GM18520 (cell line): Measurements from ENCODE around the gene PNCK.
"Not testable (repeated sequence)": the region's sequence is repeated elsewhere in the genome, so short reads cannot be mapped to it uniquely, and the experiment has no call there.

ENCODE experiments used
- ATAC-seq: cut with Tn5 transposase; IDR thresholded peaks from one replicate; pipeline ENCODE4 v1.9.1; 2021; ENCODE audit not compliant: unreplicated experiment

Gene PNCK

DNA sequence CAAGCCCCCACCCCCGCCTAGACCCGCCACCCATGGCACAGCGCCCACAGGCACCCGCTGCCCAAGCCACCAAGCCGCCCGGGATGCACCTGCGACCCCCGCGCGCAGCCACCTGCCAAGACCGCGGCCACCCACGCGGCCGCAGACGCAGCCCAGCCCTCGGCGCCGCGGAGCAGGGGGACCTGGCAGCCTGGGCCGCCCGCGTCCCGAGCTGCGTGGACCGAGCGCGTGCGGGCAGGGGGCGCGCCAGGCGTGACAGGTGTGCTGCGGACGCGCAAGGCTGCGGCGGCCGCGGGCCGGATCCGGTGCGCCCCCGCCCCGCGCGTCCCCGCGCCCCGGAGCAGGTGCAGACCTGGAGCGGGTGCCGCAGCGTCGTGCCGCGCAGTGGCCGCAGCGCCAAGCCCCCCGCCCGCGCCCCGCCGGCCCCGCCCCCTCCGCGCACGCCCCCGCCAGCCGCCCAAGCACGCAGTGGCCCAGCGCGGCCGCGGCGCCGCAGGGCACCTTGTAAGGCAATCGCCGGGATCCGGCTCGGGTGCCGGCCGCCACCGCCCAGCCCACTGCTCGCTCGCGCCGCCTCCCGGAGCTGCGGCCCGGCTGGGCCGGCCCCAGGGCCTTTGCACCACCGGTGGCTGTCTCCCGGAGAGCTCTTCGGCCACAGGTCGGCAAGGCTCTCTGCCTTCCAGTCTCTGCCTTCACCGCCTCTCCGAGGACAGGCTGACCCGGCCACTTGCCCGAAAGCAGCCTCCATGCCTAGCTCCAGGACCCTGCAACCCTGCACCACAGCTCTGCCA lies at the start of gene PNCK:
Gene PNCK (minus strand): TSS at position 386 of the 791 bp plus-strand sequence. CDS start 737 bp downstream, outside the sequence.
- no peak for ATAC-seq

DNA sequence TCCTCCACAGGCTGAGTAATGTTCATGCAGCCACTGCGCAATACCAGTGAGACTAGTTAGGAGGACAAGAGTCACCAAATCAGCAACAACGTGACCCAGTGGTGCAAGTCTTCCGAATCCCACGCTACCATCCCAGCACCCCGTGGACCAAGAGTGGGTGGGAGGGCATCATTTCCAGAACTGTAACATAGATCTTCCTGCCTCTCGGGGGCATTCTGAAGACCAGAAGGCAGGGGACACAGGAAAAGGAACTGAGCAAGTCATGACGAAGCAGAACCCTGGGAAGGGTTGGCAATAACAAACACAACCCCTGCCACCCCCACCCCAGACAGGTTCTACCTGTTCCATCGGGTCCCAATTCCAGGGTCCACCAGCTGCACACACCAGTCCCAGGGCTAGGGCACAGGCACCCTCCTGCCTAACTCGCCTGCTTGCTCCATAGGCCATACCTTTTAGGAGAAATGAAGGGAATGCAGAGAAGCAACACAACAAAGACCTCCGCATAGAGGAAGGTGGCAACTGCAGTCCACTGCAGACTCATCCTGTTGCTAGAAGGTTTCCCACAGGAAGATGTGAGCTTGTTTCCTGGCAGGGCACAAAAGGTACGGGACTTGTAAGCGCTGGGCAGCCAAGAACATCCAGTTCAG lies 49.2 kb upstream of the PNCK start:
- ATAC-seq: no peak

DNA sequence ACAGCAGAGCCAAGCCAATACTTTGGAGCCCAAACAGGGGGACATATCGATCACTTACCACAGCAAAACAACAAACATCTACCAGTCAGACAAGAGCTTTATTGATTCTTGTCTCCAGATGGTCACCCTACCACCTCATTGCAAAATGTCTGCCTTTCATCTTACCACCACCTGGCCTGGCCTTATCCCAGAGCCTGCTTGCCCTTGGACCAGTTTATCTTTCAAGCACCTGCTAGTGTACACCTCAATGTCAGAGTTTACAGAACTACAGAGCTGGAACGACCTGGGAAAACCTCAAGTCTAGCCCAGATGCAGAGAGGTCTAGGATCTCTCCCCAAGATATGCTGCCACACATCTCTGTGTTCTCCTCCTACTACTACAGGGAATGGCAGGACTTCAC lies 46.1 kb upstream of the PNCK start:
- ATAC-seq: no peak

DNA sequence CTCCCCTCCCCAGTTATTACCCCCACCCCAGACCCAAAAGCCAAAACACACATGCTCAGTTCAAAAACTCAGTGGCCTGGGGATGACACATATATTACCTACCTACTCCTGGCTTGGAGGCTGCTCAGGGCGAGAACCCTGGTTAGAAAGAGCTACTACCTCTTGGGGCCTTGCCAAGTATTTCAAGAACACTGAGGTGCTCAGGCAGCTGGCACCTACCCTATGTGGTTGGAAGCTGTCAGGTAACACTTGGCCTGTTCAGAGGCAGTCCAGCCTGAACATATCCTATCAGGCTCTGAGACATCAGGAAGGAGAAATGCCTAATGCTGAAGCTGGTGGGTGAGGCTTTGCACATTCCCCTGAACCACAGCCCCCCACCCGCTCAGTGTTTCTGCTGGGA lies 45.6 kb upstream of the PNCK start:
- ATAC-seq: no peak

DNA sequence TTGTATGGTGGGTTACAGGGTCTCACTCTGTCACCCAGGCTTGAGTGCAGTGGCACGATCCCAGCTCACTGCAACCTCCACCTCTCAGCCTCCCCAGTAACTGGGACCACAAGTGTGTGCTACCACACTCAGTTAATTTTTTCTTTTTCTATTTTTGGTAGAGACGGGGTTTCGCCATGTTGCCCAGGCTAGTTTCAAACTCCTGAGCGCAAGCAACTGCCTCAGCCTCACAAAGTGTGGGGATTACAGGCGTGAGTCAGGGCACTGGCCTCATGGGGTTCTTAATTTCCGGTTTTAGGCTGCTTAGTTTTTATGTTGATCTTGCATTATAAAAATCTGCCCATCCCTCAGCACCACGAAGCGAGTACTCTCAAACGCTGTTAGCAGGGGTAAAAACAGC lies 43.8 kb upstream of the PNCK start:
- ATAC-seq: no peak

DNA sequence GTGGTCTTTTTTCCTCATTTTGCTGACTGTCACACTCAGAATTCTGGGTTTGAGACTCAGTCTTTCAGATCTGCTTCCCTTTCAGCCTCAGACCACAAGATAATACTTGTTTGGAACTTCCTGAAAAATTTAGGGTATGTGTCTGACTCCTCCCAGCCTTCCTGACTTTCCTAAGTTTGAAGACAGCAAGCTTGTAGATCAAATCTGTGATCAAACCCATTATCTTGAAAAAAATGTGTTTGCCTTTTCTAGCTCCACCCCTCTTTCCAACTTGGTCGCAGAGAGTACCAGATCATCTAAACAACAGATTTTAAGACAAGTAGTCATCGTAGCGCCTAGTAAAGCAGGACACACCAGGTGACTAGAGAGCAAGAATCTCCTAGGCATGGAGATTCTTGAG lies 40.6 kb upstream of the PNCK start:
- no peak for ATAC-seq

DNA sequence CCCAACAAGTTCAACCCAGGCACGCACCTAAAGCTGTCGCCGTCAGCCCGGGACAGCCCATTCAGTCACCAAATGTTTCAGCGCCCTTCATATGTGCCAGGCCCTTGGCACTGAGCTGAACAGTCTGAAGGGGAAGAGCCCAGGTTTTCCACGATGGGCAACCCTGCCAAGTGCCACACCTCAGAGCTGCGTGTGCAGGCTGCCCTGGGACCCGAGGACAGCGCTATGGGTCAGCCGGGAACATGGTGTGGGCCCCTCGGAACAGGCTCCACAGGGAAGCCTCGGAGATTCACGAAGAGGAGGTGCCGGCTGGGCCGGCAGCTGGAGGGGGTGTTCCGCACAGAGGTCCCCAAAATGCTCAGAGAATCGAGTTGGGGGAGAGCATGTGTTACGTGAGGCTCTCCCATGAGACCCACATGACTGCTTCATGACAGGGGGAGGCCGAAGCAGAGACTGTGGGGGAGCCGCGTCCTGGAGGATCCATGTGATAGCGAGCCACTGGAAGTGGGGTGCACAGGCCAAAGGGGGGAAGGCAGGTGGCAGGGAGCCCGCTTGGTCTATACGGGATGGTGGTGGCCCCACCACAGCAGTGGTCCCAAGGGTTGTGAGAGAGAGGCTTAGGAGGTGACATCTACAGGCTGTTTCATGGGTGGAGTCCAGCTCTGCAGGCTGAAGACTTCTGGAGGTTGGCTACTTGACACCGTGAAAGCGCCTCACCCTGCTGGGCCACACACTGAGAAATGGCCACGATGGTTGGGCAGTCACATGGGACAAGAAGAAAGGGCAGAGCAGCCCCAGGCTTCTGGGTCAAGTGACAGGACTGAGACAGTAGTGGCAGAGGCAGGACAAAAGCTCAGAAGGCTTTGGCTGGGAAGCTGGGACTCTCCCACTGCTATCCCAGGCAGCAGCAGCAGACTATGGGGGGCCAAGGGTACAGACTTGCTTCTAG lies 36.4 kb upstream of the PNCK start:
- ATAC-seq: no peak

DNA sequence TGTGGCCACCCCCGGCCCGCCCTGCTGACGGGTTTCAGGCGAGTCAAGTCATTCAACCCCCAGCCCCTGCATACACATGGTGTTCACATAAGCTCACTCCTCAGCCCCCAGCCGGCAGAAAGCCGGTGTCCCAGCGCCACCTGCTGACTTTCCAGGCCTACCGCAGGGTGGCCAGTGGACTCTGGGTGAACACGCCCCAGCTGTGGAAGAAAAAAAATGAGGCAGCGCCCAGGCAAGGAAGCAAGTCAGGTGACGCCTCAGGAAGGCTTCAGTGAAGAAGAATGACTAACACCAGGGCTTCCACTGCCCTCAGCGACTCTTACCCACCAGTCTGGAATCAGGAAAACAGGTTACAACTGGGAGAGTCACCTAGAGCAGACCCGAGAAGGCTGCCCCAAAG lies 34.8 kb upstream of the PNCK start:
- no peak for ATAC-seq

DNA sequence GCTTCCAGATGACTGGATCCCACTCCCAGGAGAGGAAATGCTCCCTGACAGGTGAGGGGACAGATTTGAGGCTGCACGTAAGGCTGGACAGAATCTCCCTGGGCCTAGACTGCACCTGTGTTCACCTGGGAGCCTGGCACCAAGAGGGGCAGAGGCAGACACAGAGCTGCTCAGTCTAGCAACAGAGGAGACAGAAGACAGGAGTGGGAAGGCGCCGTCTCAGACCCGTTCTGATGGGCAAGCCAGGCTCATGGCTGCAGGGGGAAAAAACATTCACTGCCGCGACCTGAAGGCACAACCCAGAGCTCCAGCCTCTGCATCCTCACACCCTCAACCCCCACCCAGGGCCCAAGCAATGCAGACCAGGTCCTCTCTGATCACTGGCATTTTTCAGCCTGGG lies 33.8 kb upstream of the PNCK start:
- no peak for ATAC-seq

DNA sequence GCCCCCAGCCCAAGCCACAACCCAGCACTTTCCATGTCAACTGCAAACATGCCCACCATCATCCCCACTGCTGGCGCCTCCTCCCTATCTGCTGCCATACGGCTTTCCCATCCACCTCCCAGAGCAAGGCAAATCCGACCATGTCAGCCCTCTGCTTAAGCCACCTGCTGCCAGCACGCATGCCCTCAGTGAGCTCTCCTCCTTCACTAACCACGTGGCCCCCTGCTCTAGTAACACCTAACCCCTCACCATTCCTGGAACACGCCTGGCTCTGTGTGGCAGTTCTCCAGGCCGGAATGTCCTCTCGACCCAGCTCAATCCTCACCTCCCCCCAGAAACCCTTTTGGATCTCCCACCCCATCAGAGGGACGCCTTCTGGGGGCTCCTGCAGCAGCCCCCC lies 33.2 kb upstream of the PNCK start:
- no peak for ATAC-seq

DNA sequence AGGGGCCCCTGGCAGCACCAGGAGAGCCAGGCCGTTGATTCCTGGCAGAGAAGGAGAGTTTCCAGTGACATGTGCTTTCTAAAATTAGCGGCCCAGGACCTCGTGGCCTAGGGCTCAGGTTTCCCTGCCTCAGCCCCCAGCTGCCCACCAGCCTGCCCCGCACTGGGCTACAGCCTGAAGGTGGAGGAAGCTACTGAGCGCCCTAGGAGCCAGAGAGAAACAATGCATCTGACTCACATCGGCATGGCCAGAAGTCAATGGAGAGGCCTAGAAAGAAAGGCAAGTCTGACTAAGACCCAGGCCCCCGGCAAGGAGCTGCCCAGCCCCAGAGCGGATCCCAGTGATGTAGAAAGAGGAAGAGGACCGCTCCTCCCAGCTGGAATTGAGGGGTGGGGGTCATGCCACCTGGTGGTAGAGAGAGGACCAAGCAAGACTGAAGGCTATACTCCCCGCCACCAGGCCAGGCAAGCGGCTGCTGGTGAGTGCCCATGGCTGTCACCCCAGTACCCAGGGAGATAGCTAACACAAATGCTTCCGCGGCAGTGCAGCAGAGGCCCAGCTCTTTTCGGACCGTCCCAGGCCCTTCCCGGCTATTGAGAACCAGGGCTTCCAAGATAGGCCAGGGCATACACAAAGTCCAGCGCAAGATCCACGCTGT lies 31.9 kb upstream of the PNCK start:
- not testable (repeated sequence) for ATAC-seq

DNA sequence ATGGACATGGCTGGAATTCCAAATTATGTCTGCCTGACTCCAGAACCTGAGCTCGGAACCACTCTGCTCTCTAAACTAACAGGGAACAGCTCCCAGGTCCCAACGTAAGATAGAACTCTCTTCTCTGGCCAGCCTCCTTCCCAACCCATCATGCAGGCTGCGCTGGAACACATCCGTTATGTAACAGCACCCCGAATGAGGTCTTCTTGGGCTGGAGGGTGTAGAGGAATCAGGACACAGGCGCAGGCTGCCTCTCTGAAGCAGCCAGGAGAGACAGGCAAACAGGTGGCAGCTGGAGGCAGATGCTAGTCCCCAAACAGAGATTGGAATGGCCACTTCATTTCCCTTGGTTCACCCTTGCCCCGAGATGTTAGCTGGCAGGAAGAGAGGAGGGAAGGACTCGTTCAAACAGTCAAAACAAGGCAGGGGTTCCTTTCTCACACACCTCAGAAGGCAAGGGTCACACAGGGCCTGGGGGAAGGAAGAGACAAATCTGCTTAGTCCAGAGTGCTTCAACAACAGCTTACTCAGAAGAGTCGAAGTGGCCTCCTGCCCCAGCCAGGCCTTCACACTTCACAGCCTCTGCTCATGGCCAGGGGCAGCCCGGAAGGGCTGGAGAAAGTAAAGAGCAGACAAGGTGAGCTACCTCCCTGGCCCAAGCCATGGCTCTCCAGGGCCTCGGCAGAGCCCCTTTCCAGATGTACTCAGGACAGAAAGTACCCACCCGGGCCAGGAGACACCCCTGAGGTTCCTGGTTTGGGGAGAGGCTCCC lies 31.2 kb upstream of the PNCK start:
- ATAC-seq: not testable (repeated sequence)

DNA sequence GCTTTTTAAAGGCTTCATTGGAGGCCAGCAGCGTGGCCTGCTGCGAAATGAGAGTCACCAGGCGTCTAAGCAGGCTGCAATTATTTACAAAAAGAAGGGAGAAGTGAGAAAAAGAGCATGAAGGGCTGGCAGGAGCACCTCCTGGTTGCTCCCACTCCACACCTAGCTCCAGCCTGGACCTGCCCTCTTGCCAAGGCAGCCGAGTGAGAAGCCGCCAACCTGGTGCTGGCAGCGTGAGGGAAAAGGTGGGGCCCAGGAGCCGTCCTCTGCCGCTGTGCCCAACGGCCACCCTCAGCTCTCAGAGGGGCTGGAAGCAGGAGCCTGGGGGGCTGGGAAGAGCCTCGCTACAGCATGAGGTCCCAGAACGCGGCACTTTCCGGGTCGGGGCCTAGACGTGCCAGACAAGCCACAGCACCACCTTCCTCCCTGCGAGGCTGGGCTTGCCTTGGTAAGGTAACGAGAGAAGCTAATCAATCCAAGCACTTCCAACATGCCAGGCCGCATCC lies 30.5 kb upstream of the PNCK start:
- no peak for ATAC-seq

DNA sequence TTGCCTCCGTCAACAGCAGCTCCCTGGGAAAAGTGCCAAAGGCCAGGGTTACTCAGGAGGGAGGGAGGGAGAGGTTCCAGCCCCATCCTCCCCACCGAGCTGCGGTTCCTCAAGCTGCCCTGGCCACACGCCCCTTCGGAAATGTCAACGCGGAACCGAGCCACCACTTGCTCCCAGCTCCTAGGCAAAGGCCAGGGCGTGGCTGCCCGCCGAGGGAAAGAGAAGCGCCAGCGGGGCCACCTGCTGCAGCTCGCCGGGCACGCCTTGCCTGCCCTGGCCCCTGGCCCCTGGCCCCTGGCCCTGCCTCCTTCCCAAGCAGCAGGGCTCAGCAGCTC lies 29.4 kb upstream of the PNCK start:
- no peak for ATAC-seq

DNA sequence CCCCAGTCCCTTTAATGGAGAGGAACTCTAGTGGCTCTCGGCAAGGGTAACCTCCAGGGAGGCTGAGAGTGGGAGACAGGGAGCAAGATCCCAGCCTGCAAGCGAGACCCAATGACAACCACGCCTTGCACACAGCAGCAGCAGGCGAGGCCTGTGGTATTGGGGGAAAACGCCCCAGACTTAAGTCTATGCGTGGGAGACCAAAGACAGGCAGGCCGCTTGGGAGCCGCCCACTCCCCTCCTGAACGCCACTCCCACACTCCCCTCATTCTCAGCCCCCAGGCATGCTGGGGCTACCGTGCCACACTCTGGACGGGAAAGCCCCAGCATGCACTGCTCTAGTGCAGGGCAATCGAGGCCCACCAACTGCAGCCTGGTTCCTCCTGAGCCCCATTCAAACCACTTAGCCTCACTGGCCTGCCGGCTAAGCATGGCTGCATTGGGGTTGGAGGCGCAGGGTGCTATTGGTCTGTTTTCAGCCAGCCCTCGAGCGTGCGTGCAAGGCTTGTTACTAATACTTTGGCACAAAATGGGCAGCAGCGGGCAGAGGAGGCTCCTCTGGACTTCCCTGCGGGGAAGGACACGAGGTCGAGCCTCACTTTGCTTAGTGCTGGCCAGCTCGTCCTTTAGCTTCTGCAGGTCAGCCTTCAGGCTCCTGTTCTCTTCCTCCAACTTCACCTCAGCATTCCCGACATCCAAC lies 28.9 kb upstream of the PNCK start:
- no peak for ATAC-seq

DNA sequence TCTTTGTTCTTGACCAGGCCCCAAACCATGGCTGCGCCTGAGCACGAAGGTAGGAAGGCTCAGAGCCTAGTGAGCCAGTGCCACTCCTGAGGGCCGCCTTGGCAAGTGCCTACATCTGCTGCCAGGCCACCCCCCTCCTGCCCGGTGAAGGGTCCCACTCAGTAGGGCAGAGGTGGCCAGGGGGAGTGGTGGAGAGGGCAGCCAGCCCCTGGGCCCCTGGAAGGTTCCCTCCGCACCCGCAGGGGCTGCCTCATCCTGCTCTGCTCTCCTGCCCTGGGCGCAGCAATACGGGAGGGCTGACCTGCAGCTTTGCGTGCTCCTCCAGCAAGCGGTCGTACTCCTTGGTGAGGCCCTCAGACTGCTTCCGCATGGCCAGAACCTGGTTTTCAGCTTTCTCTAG lies 28.1 kb upstream of the PNCK start:
- no peak for ATAC-seq

DNA sequence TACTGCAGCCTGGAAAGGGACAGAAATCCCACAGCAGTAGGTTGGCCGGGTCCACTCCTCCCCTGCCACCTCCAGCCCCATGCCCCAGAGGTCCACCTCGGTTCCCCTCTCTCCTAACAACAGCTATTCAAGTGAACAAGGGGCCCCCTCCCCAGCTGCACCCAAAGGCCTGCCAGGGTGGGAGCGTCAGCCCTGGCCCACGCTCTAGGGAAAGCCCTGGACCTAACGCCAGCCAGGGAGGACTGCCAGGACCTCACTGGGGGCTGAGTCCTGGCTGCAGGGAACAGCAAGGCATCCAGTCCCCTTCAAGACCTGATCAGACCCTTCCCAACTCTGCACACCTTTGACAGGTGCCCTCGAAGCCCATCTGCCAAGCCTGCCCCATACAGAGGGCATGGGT lies 27.4 kb upstream of the PNCK start:
- ATAC-seq: no peak

DNA sequence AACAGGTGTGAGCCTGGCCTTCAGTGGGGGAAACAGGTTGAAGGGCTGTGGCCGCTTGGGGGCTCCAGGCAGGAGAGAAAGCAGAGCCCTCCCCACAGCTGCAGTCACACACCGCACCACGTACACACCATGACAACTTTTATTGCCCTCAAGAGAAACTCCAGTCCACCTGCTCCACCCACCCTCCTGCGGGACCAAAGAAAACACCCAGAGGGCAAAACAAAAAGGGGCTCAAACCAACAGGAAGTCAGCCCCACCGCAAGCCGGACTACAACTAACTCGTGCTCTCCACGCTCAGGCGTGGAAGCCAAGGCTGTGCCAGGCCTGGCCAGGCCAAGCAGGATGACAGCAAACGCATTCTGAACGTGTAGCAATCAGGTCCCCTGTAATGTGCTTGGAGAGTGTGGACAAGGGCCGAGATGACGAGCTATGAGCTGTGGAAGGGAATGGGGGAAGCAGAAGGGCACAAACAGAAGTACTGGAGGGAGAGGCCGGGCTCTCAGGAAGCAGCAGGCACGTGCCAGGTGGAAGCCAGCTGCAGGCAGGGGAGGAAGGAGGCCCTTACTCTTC lies 26.8 kb upstream of the PNCK start:
- ATAC-seq: no peak

DNA sequence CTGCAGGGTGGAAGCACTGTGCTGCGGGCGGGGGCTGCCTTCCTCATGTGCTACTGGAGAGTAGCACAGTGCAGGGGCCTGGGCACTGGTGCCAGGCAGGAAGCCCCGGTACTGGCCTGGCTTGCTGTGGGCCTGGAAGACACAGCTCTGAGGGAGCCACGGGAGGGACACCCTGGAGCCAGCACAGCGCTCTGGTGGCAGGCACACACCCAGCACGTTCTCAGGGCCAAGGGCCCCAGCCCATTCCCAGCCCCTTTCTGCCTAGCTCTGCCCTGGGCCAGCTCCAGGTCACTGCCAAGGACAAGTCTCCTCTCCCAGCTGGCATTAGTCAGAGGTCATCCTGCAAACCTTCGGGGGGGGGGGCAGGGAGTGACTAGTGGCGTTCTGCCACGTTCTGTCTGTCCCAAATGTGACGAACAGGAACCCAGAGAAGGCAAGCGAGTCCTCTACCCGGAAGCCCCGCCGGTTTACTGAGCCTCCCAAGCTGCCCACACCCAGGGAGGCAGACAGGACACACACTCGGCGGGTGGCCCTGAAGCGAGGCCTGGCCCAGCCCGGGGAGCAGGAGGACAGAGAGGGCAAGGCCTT lies 26.3 kb upstream of the PNCK start:
- ATAC-seq: not testable (repeated sequence)
